ENCODE data around the gene SEPTIN11.

The SEPTIN11 gene

GRCh38 chr4:76963131-76963750 lies 13.7 kb downstream of the SEPTIN11 start:
- TF ChIP-seq, protein P1, sequence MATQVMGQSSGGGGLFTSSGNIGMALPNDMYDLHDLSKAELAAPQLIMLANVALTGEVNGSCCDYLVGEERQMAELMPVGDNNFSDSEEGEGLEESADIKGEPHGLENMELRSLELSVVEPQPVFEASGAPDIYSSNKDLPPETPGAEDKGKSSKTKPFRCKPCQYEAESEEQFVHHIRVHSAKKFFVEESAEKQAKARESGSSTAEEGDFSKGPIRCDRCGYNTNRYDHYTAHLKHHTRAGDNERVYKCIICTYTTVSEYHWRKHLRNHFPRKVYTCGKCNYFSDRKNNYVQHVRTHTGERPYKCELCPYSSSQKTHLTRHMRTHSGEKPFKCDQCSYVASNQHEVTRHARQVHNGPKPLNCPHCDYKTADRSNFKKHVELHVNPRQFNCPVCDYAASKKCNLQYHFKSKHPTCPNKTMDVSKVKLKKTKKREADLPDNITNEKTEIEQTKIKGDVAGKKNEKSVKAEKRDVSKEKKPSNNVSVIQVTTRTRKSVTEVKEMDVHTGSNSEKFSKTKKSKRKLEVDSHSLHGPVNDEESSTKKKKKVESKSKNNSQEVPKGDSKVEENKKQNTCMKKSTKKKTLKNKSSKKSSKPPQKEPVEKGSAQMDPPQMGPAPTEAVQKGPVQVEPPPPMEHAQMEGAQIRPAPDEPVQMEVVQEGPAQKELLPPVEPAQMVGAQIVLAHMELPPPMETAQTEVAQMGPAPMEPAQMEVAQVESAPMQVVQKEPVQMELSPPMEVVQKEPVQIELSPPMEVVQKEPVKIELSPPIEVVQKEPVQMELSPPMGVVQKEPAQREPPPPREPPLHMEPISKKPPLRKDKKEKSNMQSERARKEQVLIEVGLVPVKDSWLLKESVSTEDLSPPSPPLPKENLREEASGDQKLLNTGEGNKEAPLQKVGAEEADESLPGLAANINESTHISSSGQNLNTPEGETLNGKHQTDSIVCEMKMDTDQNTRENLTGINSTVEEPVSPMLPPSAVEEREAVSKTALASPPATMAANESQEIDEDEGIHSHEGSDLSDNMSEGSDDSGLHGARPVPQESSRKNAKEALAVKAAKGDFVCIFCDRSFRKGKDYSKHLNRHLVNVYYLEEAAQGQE (IDR thresholded peaks at IDR 0.05; ENCODE audit: low read depth), result no peak
- no peak for TF ChIP-seq CREB1 (IDR thresholded peaks at IDR 0.05; ENCODE audit: low read depth)
- no peak for TF ChIP-seq EP300 (IDR thresholded peaks at IDR 0.05; ENCODE audit: borderline replicate concordance)
- TF ChIP-seq YY1 (IDR thresholded peaks at IDR 0.05; ENCODE audit: low read depth), result no peak
- no peak for TF ChIP-seq ZBTB7A (IDR thresholded peaks at IDR 0.05; ENCODE audit: low read depth)
- no peak for TF ChIP-seq NFIC (IDR thresholded peaks at IDR 0.05)
- no peak for TF ChIP-seq TAF1 (IDR thresholded peaks at IDR 0.05; ENCODE audit: low read depth)
- no peak for TF ChIP-seq FOXM1 (IDR thresholded peaks at IDR 0.05; ENCODE audit: borderline replicate concordance, low read depth)
- TF ChIP-seq EGR1 (IDR thresholded peaks at IDR 0.05), result no peak
- TF ChIP-seq USF1 (IDR thresholded peaks at IDR 0.05), result no peak
- TF ChIP-seq CEBPB (IDR thresholded peaks at IDR 0.05), result no peak
- no peak for TF ChIP-seq RAD21 (IDR thresholded peaks at IDR 0.05; ENCODE audit: low read depth)
- TF ChIP-seq TCF12 (IDR thresholded peaks at IDR 0.05; ENCODE audit: low read depth), result no peak

DNA sequence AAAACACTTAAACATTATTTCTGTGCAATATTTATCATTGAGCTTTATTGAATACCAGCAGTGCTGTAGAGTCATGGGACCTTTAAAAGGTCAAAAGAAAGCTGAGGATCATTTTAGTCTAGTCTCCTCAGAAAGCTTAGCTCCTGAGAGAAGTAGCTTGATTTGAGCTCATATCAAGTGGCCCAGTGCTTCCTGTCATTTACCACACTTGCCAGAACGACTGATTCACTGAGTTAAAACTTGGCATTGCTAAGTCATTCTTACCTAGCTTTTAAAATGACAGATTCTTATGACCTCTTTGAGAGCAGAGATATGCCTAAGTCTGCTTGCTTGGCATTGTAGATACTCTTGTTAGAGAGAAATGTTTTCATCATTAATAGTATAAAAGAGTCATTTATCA lies 15.2 kb downstream of the SEPTIN11 start:
- TF ChIP-seq TCF12 (IDR thresholded peaks at IDR 0.05; ENCODE audit: low read depth) (no peak), YY1 (IDR thresholded peaks at IDR 0.05; ENCODE audit: low read depth) (no peak), CEBPB (IDR thresholded peaks at IDR 0.05) (no peak), RAD21 (IDR thresholded peaks at IDR 0.05; ENCODE audit: low read depth) (no peak), NFIC (IDR thresholded peaks at IDR 0.05) (no peak), FOXM1 (IDR thresholded peaks at IDR 0.05; ENCODE audit: borderline replicate concordance, low read depth) (no peak), EGR1 (IDR thresholded peaks at IDR 0.05) (no peak), ZBTB7A (IDR thresholded peaks at IDR 0.05; ENCODE audit: low read depth) (no peak), TAF1 (IDR thresholded peaks at IDR 0.05; ENCODE audit: low read depth) (no peak), CREB1 (IDR thresholded peaks at IDR 0.05; ENCODE audit: low read depth) (no peak)
- TF ChIP-seq, protein P2, sequence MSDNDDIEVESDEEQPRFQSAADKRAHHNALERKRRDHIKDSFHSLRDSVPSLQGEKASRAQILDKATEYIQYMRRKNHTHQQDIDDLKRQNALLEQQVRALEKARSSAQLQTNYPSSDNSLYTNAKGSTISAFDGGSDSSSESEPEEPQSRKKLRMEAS (IDR thresholded peaks at IDR 0.05), result no peak
- TF ChIP-seq, protein P1 (IDR thresholded peaks at IDR 0.05; ENCODE audit: low read depth), result no peak

DNA sequence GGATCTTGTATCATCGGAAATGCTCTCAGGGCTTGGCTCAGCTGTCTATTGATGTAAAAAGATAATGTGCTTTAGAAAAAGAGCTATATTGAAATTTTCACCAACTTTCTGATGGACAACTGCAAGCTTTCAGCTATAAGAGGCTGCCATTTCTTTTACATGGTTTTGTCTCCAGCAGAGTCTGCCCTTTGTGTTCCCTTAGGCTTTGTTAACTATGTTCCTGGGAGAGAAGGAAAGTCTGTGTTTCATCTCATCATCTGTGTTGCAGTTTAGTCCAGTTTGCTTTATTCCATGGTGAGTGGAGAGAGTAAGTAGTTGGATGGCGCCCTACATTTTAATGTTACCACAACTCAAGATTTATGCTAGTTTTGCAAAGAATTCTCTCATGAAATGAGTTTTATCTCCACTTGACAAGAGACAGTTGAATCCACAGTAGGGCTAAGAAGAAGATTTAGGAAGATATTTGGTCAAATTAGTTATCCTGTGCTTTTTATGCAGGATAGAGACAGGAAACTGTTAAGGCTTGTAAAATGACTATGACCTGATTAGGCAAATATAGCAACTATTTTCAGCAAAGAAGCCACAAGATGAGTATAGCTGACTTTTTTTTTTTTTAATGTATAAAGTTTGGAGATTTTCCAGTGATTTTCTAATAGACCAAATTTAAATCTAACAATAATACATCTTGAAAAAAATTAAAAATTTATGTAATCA lies 16.5 kb downstream of the SEPTIN11 start:
- TF ChIP-seq ZBTB7A (IDR thresholded peaks at IDR 0.05; ENCODE audit: low read depth), result no peak
- no peak for TF ChIP-seq NFIC (IDR thresholded peaks at IDR 0.05)
- TF ChIP-seq RAD21 (IDR thresholded peaks at IDR 0.05; ENCODE audit: low read depth), result no peak
- no peak for TF ChIP-seq CEBPB (IDR thresholded peaks at IDR 0.05)
- TF ChIP-seq TCF12 (IDR thresholded peaks at IDR 0.05; ENCODE audit: low read depth), result no peak
- TF ChIP-seq, protein P1 (IDR thresholded peaks at IDR 0.05; ENCODE audit: low read depth), result no peak
- no peak for TF ChIP-seq EP300 (IDR thresholded peaks at IDR 0.05; ENCODE audit: borderline replicate concordance)
- TF ChIP-seq FOXM1 (IDR thresholded peaks at IDR 0.05; ENCODE audit: borderline replicate concordance, low read depth), result no peak
- no peak for TF ChIP-seq TEAD4 (IDR thresholded peaks at IDR 0.05)
- TF ChIP-seq EGR1 (IDR thresholded peaks at IDR 0.05), result no peak

DNA sequence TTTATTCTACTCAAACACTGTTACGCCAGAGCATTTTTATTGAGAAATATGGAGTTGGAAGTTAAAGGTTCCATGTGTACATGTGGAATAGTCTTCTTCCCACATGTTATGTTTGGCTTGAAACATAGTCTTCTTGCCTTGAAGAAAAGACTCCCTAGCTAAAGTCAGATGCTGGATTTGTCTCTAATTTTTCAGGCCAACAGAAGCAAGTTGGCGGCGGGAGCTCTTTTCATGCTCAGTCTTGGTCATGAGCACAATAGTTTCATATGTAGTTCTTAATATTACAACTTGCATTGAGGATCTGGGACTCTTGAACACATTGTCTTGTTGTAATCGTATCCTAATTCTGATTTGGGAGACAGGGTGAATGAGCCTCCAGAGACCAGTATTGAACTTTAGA lies 19.4 kb downstream of the SEPTIN11 start:
- no peak for TF ChIP-seq CEBPB (IDR thresholded peaks at IDR 0.05)
- TF ChIP-seq EP300 (IDR thresholded peaks at IDR 0.05; ENCODE audit: borderline replicate concordance), result no peak
- no peak for TF ChIP-seq RAD21 (IDR thresholded peaks at IDR 0.05; ENCODE audit: low read depth)
- TF ChIP-seq FOXM1 (IDR thresholded peaks at IDR 0.05; ENCODE audit: borderline replicate concordance, low read depth), result no peak
- no peak for TF ChIP-seq ZBTB7A (IDR thresholded peaks at IDR 0.05; ENCODE audit: low read depth)
- no peak for TF ChIP-seq TEAD4 (IDR thresholded peaks at IDR 0.05)
- no peak for TF ChIP-seq TCF12 (IDR thresholded peaks at IDR 0.05; ENCODE audit: low read depth)
- no peak for TF ChIP-seq NFIC (IDR thresholded peaks at IDR 0.05)
- no peak for TF ChIP-seq TAF1 (IDR thresholded peaks at IDR 0.05; ENCODE audit: low read depth)
- TF ChIP-seq CREB1 (IDR thresholded peaks at IDR 0.05; ENCODE audit: low read depth), result no peak
- TF ChIP-seq EGR1 (IDR thresholded peaks at IDR 0.05), result no peak
- TF ChIP-seq, protein P1 (IDR thresholded peaks at IDR 0.05; ENCODE audit: low read depth), result no peak
- TF ChIP-seq USF1 (IDR thresholded peaks at IDR 0.05), result no peak
- TF ChIP-seq, protein P2 (IDR thresholded peaks at IDR 0.05), result no peak
- no peak for TF ChIP-seq YY1 (IDR thresholded peaks at IDR 0.05; ENCODE audit: low read depth)
